ENCODE data around the gene ERH. TPM values are rescaled to one million over a fixed set of nuclear protein-coding genes. Genes with fewer than 3 reads are reported as not detected.

The ERH gene
- total RNA-seq, 1 experiment from 2014 or later = 222 TPM

GRCh38 chr14:69429643-69430042, 31.5 kb upstream of the ERH start:
- CTCF ChIA-PET = no interaction called here
- DNase-seq (ENCODE audit: low read depth, low spot score) = no peak
- no peak for TF ChIP-seq REST (IDR thresholded peaks at IDR 0.05; ENCODE audit: insufficient read depth in 1 of 2, low read depth in 2 of 2, low read length in 1 of 2)
- no peak for TF ChIP-seq CTCF (IDR thresholded peaks at IDR 0.05)
- no peak for TF ChIP-seq SIN3A (IDR thresholded peaks at IDR 0.05; ENCODE audit: borderline replicate concordance, insufficient read depth, low read depth, low read length)
- TF ChIP-seq TCF7L2 (IDR thresholded peaks at IDR 0.05; ENCODE audit: low read depth, low read length) = no peak
- TF ChIP-seq POLR2AphosphoS5 (IDR thresholded peaks at IDR 0.05; ENCODE audit: low read depth, low read length) = no peak
- POLR2A ChIA-PET = no interaction called here
- in situ Hi-C loops (cut with HindIII; ENCODE audit: low pct_unique_long_range_greater_than_20kb, low sequenced_read_pairs) (no loop called here), intact Hi-C loops (cut with micrococcal nuclease; ENCODE audit: unreplicated experiment) (no loop called here)
- Histone ChIP-seq H3K27me3 (ENCODE audit: control insufficient read depth, insufficient read depth, low read length) (no peaks in the 10 kb centered on the region), H3K4me1 (ENCODE audit: control insufficient read depth, insufficient read depth, low read length) (no peaks in the 10 kb centered on the region), H3K4me3 (ENCODE audit: low read depth in 2 of 2, low read length in 2 of 2) (no peak overlapping the region), H3K27ac (ENCODE audit: low read length) (no peak overlapping the region), H3K9me3 (ENCODE audit: control insufficient read depth, insufficient read depth, low read depth, low read length) (no peaks in the 10 kb centered on the region), H3K36me3 (ENCODE audit: control insufficient read depth, insufficient read depth, low read length) (no peaks in the 10 kb centered on the region)
- no peak for ATAC-seq
- BruUV-seq (replicated peaks) = no TSS peak

- Histone ChIP-seq H3K36me3 (ENCODE audit: control insufficient read depth, insufficient read depth, low read length) (no peaks in the 10 kb centered on the region), H3K27ac (ENCODE audit: low read length) (no peak overlapping the region), H3K9me3 (ENCODE audit: control insufficient read depth, insufficient read depth, low read depth, low read length) (no peaks in the 10 kb centered on the region), H3K4me3 (ENCODE audit: low read depth in 2 of 2, low read length in 2 of 2) (no peak overlapping the region), H3K4me1 (ENCODE audit: control insufficient read depth, insufficient read depth, low read length) (no peaks in the 10 kb centered on the region), H3K27me3 (ENCODE audit: control insufficient read depth, insufficient read depth, low read length) (no peaks in the 10 kb centered on the region)
- in situ Hi-C loops (cut with HindIII; ENCODE audit: low pct_unique_long_range_greater_than_20kb, low sequenced_read_pairs) = no loop called here
- ChIA-PET CTCF (no interaction called here), POLR2A (no interaction called here)
- DNase-seq (ENCODE audit: low read depth, low spot score) (no peak), ATAC-seq (no peak)
- TF ChIP-seq TCF7L2 (IDR thresholded peaks at IDR 0.05; ENCODE audit: low read depth, low read length) (no peak), CTCF (IDR thresholded peaks at IDR 0.05) (no peak), POLR2AphosphoS5 (IDR thresholded peaks at IDR 0.05; ENCODE audit: low read depth, low read length) (no peak), SIN3A (IDR thresholded peaks at IDR 0.05; ENCODE audit: borderline replicate concordance, insufficient read depth, low read depth, low read length) (no peak), REST (IDR thresholded peaks at IDR 0.05; ENCODE audit: insufficient read depth in 1 of 2, low read depth in 2 of 2, low read length in 1 of 2) (no peak)
- intact Hi-C loops (cut with micrococcal nuclease; ENCODE audit: unreplicated experiment) = no loop called here
- BruUV-seq (replicated peaks) = no TSS peak
Observed at GRCh38 chr14:69428289-69428998, 30.3 kb upstream of the ERH start.

Data from Panc1 (cell line).